Measurements from ENCODE around the gene GPHN. TPM values are rescaled to one million over a fixed set of nuclear protein-coding genes. Genes with fewer than 3 reads are reported as not detected.

The GPHN gene
- total and polyA plus RNA-seq, 2 of the 4 experiments (the other 2 are of a cell fraction): 8.0 to 8.1 TPM

- no peak overlapping the region for H2BK20ac ChIP-seq (ENCODE audit: low read depth, low read length)
- dilution Hi-C loops (cut with HindIII; ENCODE audit: low sequenced_read_pairs, unreplicated experiment) (no loop called here), in situ Hi-C loops (cut with MboI; ENCODE audit: low sequenced_read_pairs) (no loop called here), intact Hi-C loops (cut with micrococcal nuclease) (no loop called here)
- H4K20me1 ChIP-seq (ENCODE audit: insufficient read depth, low read length): no peaks in the 10 kb centered on the region
- H3K18ac ChIP-seq (ENCODE audit: low read depth, low read length): no peak overlapping the region
- H2BK120ac ChIP-seq (ENCODE audit: low read depth, low read length): no peak overlapping the region
- CTCF ChIA-PET: interaction anchor here (0.6 to 1.2 kb wide), 3 partner anchors 15 to 510 kb away, joined by 3 to 4 read pairs (median 3); no protein-coding TSS in a partner anchor
- no peak overlapping the region for H3K4me3 ChIP-seq (ENCODE audit: insufficient read depth, low read depth, low read length)
- no peak for DNase-seq
- H4K5ac ChIP-seq (ENCODE audit: low read depth, low read length): no peak overlapping the region
- H2AK9ac ChIP-seq (replicated peaks; ENCODE audit: low read depth, low read length, poor library complexity): no peak overlapping the region
- no peak overlapping the region for H3K4ac ChIP-seq (ENCODE audit: low read depth, low read length)
- H3K79me1 ChIP-seq (ENCODE audit: low read depth in 1 of 2, low read length in 2 of 2): no peaks in the 10 kb centered on the region
- H3K23ac ChIP-seq (ENCODE audit: low read depth, low read length): no peak overlapping the region
- H3K4me2 ChIP-seq (ENCODE audit: low read depth, low read length): no peak overlapping the region
- no peak overlapping the region for H4K91ac ChIP-seq (ENCODE audit: insufficient read depth, low read depth, low read length)
- H3K27ac ChIP-seq (ENCODE audit: insufficient read depth, low read length): no peak overlapping the region
- no peak overlapping the region for H3K56ac ChIP-seq (ENCODE audit: extremely low read depth, insufficient read depth, low read length)
- no peaks in the 10 kb centered on the region for H3K36me3 ChIP-seq (ENCODE audit: control insufficient read depth, insufficient read depth, low read length)
- H3K4me1 ChIP-seq (ENCODE audit: control insufficient read depth, insufficient read depth, low read length): no peaks in the 10 kb centered on the region
- no peaks in the 10 kb centered on the region for H3K9me1 ChIP-seq (ENCODE audit: insufficient read depth, low read length)
- POLR2A ChIA-PET (ENCODE audit: unreplicated experiment): interaction anchor here (0.6 kb wide), 1 partner anchor 43 kb away, joined by 3 read pairs; no protein-coding TSS in a partner anchor
- H3K27me3 ChIP-seq (ENCODE audit: control insufficient read depth, insufficient read depth, low read length): no peaks in the 10 kb centered on the region
- no peaks in the 10 kb centered on the region for H3K9me3 ChIP-seq (ENCODE audit: control insufficient read depth, insufficient read depth, low read length)
- no peak overlapping the region for H4K8ac ChIP-seq (ENCODE audit: low read depth in 2 of 2, low read length in 2 of 2)
- no TSS peak for BruUV-seq (replicated peaks)
- no peak overlapping the region for H2AFZ ChIP-seq (replicated peaks; ENCODE audit: low read length, poor library complexity)
- no peak overlapping the region for H2AK5ac ChIP-seq (ENCODE audit: low read depth, low read length)
- no peak overlapping the region for H2BK5ac ChIP-seq (ENCODE audit: low read depth, low read length, poor library complexity, severe bottlenecking)
- no peak for TF ChIP-seq CTCF (conservative IDR thresholded peaks at IDR 0.05; ENCODE audit: low read depth, low read length)
- TF ChIP-seq CHD1 (IDR thresholded peaks at IDR 0.05; ENCODE audit: low read depth, low read length): no peak
- TF ChIP-seq MXI1 (IDR thresholded peaks at IDR 0.05; ENCODE audit: borderline replicate concordance, low read depth, low read length): no peak
- no peak for TF ChIP-seq CEBPB (IDR thresholded peaks at IDR 0.05; ENCODE audit: low read depth, low read length)
- TF ChIP-seq FOS (IDR thresholded peaks at IDR 0.05; ENCODE audit: low read depth, low read length): no peak
- no peak overlapping the region for H3K9ac ChIP-seq (ENCODE audit: low read depth, low read length)
- no peak overlapping the region for H3K14ac ChIP-seq (replicated peaks; ENCODE audit: low read depth, low read length)
- H2BK15ac ChIP-seq (ENCODE audit: low read depth, low read length): no peak overlapping the region
- ATAC-seq (ENCODE audit: low read depth): no peak
Measured at GRCh38 chr14:66708267-66708666, 200.3 kb downstream of the GPHN start.
